Right lobe of liver (tissue), 6 donors: ENCODE data around the gene PTPRD. TPM values are rescaled to one million over a fixed set of nuclear protein-coding genes. Genes with fewer than 3 reads are reported as not detected.

ENCODE experiments used
- ATAC-seq, 4 donors: fragments of 200-7000 bp; cut with Tn5 transposase; one replicate each; pipeline ENCODE4 v1.9.1; 2020; ENCODE audit warnings: mild to moderate bottlenecking in 4 of 4, moderate library complexity in 4 of 4
- DNase-seq, 3 donors: peaks; one replicate each; pipeline ENCODE4 v3.0.0-alpha.2; 2020
- H3K27ac ChIP-seq, 3 donors: fragments of 200-600 bp; one replicate each; pipeline ENCODE4 v1.8.0; 2022
- H3K27me3 ChIP-seq, 2 donors: fragments of 200-600 bp; one replicate each; pipeline ENCODE4 v1.8.0; 2022
- H3K36me3 ChIP-seq, 4 donors: fragments of 200-600 bp; sonication (generic) in 1 of 4; one replicate each; pipeline versions ENCODE4 v1.5.1 to v1.8.0; 2017 to 2022; ENCODE audit warnings: control low read depth in 1 of 4
- H3K4me1 ChIP-seq, 4 donors: fragments of 200-600 bp; sonication (generic) in 1 of 4; one replicate each; pipeline versions ENCODE4 v1.5.1 to v1.8.0; 2017 to 2022; ENCODE audit warnings: control low read depth in 1 of 4
- H3K4me3 ChIP-seq, 3 donors: fragments of 200-600 bp; one replicate each; pipeline ENCODE4 v1.8.0; 2022
- H3K9me3 ChIP-seq, 4 donors: fragments of 200-600 bp; sonication (generic) in 1 of 4; one replicate each; pipeline versions ENCODE4 v1.5.1 to v1.8.0; 2017 to 2022; ENCODE audit warnings: control low read depth in 1 of 4
- POLR2A ChIP-seq: fragments of 450-650 bp; IDR thresholded peaks from one replicate; pipeline ENCODE4 v1.6.1; 2017; ENCODE audit warnings: antibody characterized with exemption, mild to moderate bottlenecking
- WGBS: methylation state at CpG from one replicate; pipeline ENCODE4 v1.1.6; 2018; ENCODE audit warnings: low coverage, low lambda C conversion rate; ENCODE audit not compliant: insufficient coverage; ENCODE audit errors: missing lambda C conversion rate; 5-methylcytosine and 5-hydroxymethylcytosine counted together
- intact Hi-C, 2 donors: fragments of 100-400 bp; cut with DNase I; formaldehyde crosslinking; loops; one replicate each; pipeline versions ENCODE4 v1.11.2 to v1.14.1; 2022
- total RNA-seq, 6 experiments: library from RNA; depleted of rRNA in 2 of 6; stranded (reverse); fragments of >200 nt in 2 of 6; fragmentation: NEBNext Ultra II Directional in 3 of 6; extraction: Animal tissue kit (Norgen Biotek cat#: 25700) in 3 of 6; gene quantifications; one replicate each; pipeline versions ENCODE4 v1.1.0 to v1.2.4, GENCODE V29; 2016 to 2023
- TF ChIP-seq, protein P1 (sequence below), 4 donors: fragments of 200-600 bp in 3 of 4; fragments of 450-650 bp in 1 of 4; IDR thresholded peaks; one replicate each; pipeline versions ENCODE4 v1.5.1 to v1.8.0; 2016 to 2022; ENCODE audit warnings: antibody characterized with exemption in 4 of 4, mild to moderate bottlenecking in 2 of 4
- donor health status: DM: no; HTN: yes; CAD: no.
- donor health status: DM: no; HTN: no; CAD: no.
- donor health status: DM: no; HTN: no; CAD: no.
- donor health status: DM: no; HTN: yes; CAD: no.
- donor health status: DM: no; HTN: yes; CAD: no.

Gene PTPRD
- total RNA-seq, 6 experiments from 2014 or later: 5.4 to 29.8 (median 13.9) TPM

DNA sequence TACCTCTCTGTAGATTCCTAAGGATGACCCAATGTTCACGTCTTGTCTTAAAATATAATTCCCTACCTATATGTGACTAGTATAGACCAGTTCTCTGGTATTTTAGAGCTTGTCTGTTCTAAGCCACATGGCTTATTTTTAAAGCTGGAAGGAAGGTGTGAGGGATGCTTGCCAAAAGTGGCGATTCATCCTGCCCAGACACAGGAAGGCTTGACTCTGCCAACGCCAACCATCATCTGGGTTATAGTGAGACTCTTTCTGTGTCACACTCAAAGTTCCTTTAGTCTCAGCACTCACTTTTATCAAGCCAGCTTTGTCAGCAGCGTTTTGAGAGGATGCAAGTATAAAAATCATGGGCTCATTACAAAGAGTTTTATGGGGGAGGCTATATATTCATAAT lies 500.0 kb downstream of the PTPRD start:
- 42% methylated on average over 4 of the region's 4 CpGs for WGBS
- Histone ChIP-seq H3K4me1 (no peaks in the 10 kb centered on the region), H3K9me3 (no peaks in the 10 kb centered on the region), H3K27ac (no peak overlapping the region), H3K36me3 (no peaks in the 10 kb centered on the region), H3K4me3 (no peak overlapping the region), H3K27me3 (no peaks in the 10 kb centered on the region)
- DNase-seq (no peak), ATAC-seq (no peak)
- no peak for TF ChIP-seq POLR2A
- TF ChIP-seq, protein P1, sequence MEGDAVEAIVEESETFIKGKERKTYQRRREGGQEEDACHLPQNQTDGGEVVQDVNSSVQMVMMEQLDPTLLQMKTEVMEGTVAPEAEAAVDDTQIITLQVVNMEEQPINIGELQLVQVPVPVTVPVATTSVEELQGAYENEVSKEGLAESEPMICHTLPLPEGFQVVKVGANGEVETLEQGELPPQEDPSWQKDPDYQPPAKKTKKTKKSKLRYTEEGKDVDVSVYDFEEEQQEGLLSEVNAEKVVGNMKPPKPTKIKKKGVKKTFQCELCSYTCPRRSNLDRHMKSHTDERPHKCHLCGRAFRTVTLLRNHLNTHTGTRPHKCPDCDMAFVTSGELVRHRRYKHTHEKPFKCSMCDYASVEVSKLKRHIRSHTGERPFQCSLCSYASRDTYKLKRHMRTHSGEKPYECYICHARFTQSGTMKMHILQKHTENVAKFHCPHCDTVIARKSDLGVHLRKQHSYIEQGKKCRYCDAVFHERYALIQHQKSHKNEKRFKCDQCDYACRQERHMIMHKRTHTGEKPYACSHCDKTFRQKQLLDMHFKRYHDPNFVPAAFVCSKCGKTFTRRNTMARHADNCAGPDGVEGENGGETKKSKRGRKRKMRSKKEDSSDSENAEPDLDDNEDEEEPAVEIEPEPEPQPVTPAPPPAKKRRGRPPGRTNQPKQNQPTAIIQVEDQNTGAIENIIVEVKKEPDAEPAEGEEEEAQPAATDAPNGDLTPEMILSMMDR (IDR thresholded peaks at IDR 0.05): no peak
- intact Hi-C loops: no loop called here

DNA sequence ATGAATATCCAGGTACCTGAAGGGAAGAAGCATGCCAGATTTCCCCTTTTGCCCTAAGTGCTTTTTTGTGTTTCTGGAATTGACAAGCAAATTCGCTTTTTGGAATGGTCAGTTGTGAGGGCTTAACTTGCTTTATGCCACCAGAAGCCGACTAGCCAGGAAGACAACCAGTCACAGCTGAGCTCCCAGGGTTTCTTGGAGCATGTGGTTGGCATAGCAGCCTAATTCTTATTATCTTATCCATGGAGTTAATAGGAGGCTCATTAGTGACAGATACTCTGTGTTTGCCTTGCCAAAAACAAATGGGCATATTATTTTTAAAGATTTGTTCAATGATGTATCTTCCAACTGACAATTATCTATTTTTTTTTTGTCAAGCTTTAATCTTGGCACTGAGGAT lies 500.7 kb downstream of the PTPRD start:
- ATAC-seq (no peak), DNase-seq (no peak)
- no peaks in the 10 kb centered on the region for H3K4me1 ChIP-seq
- no peak overlapping the region for H3K27ac ChIP-seq
- 56% methylated on average over 2 of the region's 2 CpGs for WGBS
- no peak for TF ChIP-seq POLR2A
- TF ChIP-seq, protein P1 (IDR thresholded peaks at IDR 0.05): no peak
- H3K4me3 ChIP-seq: no peak overlapping the region
- intact Hi-C loops: no loop called here
- H3K9me3 ChIP-seq: no peaks in the 10 kb centered on the region
- no peaks in the 10 kb centered on the region for H3K27me3 ChIP-seq
- no peaks in the 10 kb centered on the region for H3K36me3 ChIP-seq

DNA sequence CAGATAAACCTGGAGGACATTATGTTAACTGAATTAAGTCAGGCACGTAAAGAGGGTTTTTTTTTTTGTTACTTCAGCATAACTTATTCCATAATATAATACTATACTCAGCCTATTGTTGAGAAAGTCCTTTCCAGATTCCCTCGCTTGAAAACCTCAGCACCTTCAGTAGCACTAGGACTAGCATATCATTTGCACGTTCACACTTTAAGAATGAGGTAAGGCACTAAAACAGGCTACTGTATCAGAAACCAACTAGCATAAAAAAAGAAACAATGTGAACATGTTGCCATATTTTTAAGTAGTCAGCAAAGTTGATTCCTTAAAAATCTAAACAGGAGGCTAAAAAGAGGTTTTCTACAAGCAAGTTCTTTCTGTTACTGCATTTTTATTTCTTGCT lies 504.0 kb downstream of the PTPRD start:
- TF ChIP-seq, protein P1 (IDR thresholded peaks at IDR 0.05): no peak
- TF ChIP-seq POLR2A: no peak
- Histone ChIP-seq H3K27me3 (no peaks in the 10 kb centered on the region), H3K4me1 (no peaks in the 10 kb centered on the region), H3K27ac (no peak overlapping the region), H3K9me3 (no peaks in the 10 kb centered on the region), H3K4me3 (no peak overlapping the region), H3K36me3 (no peaks in the 10 kb centered on the region)
- WGBS: 71% methylated on average over 3 of the region's 3 CpGs
- no peak for ATAC-seq
- no peak for DNase-seq
- intact Hi-C loops: no loop called here

DNA sequence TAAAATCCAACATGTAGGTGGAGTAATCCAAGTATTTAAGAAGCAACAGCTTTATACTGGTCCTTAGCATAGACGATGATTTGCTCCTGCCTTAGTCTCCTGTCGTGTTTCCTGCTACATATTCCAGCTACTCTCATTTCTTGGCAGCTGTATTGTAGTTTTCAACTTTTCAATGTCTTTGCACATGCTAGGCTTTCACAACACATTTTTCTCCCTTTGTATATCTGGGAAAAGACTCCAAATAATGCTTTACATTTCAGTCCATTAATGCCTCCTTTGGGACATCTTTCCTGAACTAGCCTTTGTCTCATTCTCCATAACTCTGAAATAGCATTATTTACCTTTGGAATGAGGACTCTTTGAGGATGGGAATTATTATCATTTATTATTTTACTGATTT lies 508.0 kb downstream of the PTPRD start:
- no peak overlapping the region for H3K4me3 ChIP-seq
- H3K27me3 ChIP-seq: no peaks in the 10 kb centered on the region
- ATAC-seq (no peak), DNase-seq (no peak)
- no peak overlapping the region for H3K27ac ChIP-seq
- TF ChIP-seq, protein P1 (IDR thresholded peaks at IDR 0.05): no peak
- no peak for TF ChIP-seq POLR2A
- 70% methylated on average over 2 of the region's 2 CpGs for WGBS
- H3K4me1 ChIP-seq: no peaks in the 10 kb centered on the region
- intact Hi-C loops: no loop called here
- H3K9me3 ChIP-seq: no peaks in the 10 kb centered on the region
- no peaks in the 10 kb centered on the region for H3K36me3 ChIP-seq

DNA sequence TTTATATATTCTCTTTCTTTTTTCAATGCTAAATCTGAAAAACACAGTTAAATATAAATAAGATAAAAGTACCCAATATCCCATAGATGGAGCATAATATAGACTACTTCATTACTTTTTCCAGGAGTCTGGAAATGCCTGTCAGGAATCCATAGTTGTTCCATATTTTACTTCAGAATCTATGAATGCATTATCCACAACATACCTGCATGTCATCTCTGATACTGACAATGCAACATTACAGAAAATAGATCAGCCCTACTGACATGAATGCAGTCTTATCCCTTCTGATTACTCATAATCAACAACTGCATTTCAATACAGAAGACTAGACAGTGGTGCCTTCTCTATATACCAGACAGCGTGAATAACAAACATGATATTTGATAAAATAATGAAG lies 517.6 kb downstream of the PTPRD start:
- intact Hi-C loops: no loop called here
- 70% methylated on average over 1 of the region's 1 CpG for WGBS

More for the DNA sequence above, 517.6 kb downstream of the PTPRD start:
- no peak for TF ChIP-seq POLR2A
- TF ChIP-seq, protein P1 (IDR thresholded peaks at IDR 0.05): no peak
- ATAC-seq: no peak
- Histone ChIP-seq H3K27me3 (no peaks in the 10 kb centered on the region), H3K4me3 (no peak overlapping the region), H3K36me3 (no peaks in the 10 kb centered on the region), H3K4me1 (no peaks in the 10 kb centered on the region), H3K27ac (no peak overlapping the region), H3K9me3 (no peaks in the 10 kb centered on the region)
- DNase-seq: no peak
